ENCODE results near the gene DISC1. TPM values are rescaled to one million over a fixed set of nuclear protein-coding genes. Genes with fewer than 3 reads are reported as not detected.

The DISC1 gene
- total and polyA plus RNA-seq, 2 experiments from 2014 or later: 2.1 to 6.5 TPM

DNA sequence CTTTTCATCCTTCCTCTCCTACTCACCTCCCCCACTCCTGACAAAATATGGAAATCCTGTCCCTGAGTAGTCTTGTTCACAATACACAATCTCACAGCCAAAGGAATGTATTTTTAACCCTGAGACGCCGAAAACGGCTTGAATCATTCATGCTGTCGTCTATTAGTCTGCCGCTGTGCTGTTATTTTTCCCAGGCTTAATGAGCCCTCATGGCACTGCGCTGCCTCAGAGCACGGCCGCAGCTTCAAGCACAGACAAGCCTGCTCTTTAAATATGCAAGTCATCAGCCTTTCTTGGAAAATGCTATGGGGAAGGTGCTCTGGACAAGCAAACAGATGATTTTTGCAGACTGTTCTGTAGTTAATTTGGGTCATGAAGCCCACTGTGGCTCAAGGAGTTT is 302.7 kb downstream of the DISC1 start (continued):
- TF ChIP-seq, protein P1, sequence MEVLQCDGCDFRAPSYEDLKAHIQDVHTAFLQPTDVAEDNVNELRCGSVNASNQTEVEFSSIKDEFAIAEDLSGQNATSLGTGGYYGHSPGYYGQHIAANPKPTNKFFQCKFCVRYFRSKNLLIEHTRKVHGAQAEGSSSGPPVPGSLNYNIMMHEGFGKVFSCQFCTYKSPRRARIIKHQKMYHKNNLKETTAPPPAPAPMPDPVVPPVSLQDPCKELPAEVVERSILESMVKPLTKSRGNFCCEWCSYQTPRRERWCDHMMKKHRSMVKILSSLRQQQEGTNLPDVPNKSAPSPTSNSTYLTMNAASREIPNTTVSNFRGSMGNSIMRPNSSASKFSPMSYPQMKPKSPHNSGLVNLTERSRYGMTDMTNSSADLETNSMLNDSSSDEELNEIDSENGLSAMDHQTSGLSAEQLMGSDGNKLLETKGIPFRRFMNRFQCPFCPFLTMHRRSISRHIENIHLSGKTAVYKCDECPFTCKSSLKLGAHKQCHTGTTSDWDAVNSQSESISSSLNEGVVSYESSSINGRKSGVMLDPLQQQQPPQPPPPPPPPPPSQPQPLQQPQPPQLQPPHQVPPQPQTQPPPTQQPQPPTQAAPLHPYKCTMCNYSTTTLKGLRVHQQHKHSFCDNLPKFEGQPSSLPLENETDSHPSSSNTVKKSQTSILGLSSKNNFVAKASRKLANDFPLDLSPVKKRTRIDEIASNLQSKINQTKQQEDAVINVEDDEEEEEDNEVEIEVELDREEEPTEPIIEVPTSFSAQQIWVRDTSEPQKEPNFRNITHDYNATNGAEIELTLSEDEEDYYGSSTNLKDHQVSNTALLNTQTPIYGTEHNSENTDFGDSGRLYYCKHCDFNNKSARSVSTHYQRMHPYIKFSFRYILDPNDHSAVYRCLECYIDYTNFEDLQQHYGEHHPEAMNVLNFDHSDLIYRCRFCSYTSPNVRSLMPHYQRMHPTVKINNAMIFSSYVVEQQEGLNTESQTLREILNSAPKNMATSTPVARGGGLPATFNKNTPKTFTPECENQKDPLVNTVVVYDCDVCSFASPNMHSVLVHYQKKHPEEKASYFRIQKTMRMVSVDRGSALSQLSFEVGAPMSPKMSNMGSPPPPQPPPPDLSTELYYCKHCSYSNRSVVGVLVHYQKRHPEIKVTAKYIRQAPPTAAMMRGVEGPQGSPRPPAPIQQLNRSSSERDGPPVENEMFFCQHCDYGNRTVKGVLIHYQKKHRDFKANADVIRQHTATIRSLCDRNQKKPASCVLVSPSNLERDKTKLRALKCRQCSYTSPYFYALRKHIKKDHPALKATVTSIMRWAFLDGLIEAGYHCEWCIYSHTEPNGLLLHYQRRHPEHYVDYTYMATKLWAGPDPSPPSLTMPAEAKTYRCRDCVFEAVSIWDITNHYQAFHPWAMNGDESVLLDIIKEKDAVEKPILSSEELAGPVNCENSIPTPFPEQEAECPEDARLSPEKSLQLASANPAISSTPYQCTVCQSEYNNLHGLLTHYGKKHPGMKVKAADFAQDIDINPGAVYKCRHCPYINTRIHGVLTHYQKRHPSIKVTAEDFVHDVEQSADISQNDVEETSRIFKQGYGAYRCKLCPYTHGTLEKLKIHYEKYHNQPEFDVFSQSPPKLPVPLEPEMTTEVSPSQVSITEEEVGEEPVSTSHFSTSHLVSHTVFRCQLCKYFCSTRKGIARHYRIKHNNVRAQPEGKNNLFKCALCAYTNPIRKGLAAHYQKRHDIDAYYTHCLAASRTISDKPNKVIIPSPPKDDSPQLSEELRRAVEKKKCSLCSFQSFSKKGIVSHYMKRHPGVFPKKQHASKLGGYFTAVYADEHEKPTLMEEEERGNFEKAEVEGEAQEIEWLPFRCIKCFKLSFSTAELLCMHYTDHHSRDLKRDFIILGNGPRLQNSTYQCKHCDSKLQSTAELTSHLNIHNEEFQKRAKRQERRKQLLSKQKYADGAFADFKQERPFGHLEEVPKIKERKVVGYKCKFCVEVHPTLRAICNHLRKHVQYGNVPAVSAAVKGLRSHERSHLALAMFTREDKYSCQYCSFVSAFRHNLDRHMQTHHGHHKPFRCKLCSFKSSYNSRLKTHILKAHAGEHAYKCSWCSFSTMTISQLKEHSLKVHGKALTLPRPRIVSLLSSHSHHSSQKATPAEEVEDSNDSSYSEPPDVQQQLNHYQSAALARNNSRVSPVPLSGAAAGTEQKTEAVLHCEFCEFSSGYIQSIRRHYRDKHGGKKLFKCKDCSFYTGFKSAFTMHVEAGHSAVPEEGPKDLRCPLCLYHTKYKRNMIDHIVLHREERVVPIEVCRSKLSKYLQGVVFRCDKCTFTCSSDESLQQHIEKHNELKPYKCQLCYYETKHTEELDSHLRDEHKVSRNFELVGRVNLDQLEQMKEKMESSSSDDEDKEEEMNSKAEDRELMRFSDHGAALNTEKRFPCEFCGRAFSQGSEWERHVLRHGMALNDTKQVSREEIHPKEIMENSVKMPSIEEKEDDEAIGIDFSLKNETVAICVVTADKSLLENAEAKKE (CRISPR knock-in tag; IDR thresholded peaks at IDR 0.05): no peak
- TF ChIP-seq, protein P2, sequence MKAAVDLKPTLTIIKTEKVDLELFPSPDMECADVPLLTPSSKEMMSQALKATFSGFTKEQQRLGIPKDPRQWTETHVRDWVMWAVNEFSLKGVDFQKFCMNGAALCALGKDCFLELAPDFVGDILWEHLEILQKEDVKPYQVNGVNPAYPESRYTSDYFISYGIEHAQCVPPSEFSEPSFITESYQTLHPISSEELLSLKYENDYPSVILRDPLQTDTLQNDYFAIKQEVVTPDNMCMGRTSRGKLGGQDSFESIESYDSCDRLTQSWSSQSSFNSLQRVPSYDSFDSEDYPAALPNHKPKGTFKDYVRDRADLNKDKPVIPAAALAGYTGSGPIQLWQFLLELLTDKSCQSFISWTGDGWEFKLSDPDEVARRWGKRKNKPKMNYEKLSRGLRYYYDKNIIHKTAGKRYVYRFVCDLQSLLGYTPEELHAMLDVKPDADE (IDR thresholded peaks at IDR 0.05): no peak
- TF ChIP-seq EZH2phosphoT487 (IDR thresholded peaks at IDR 0.05; ENCODE audit: unreplicated experiment): no peak

DNA sequence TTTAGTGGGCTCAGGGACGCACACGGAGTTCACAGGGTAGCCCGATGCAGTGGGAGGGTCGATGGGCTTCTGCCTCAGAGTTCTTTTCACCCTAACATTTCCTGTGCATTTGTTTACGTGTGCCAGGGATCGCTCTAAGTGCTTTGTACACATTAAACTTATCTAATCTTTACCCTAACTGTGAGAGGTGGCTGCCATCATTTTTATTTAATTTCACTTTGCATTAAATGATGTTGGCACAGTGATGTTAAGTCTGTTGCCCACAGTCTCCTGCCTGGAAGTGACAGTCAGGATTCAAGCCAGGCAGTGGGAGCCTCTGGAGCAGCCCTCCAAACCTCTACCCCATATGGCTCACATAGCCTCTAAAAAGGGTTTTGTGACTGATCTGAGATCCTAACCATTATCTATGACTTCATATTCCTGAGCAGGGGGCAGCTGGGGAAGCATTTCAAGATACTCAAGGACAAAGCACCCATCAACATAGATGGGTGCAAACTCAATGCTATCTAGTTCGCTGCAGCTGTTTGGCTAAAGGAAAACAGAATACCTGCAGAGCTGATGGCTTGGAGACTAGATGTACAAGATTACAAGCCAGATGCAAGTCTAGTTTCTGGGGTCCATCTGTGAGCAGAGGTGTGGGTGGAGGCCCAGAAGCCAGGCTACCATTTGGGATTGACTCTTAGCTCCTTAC is 303.8 kb downstream of the DISC1 start:
- Mint-ChIP-seq H3K4me3 (no peak overlapping the region), H3K27me3 (ENCODE audit: insufficient read depth, low read depth, poor library complexity) (peaks cover 7% of the 10 kb centered on the region), H3K36me3 (ENCODE audit: low read depth) (peaks cover 12% of the 10 kb centered on the region), H3K9me3 (peaks cover 10% of the 10 kb centered on the region; the same call in 2 of the 3 replicates), H3K27ac (no peak overlapping the region), H3K4me1 (peaks cover 20% of the 10 kb centered on the region)
- H3K36me3 ChIP-seq (ENCODE audit: insufficient read depth): 0 out of 2 replicates have a peak, but pooled peaks cover 6% of the 10 kb centered on the region
- no peaks in the 10 kb centered on the region for H3K27me3 ChIP-seq (ENCODE audit: insufficient read depth)
- H3K79me2 ChIP-seq (replicated peaks; ENCODE audit: insufficient read depth): no peaks in the 10 kb centered on the region
- 0 out of 2 replicates have a peak, but pooled peaks cover 3% of the 10 kb centered on the region for H4K20me1 ChIP-seq (replicated peaks; ENCODE audit: insufficient read depth)
- ATAC-seq: no peak
- TF ChIP-seq JUNB (IDR thresholded peaks at IDR 0.05; ENCODE audit: unreplicated experiment): no peak
- no peak overlapping the region for H3K27ac ChIP-seq (ENCODE audit: low read depth)
- no peak for DNase-seq (ENCODE audit: low spot score)
- H3F3A ChIP-seq (replicated peaks; ENCODE audit: low read depth): no peaks in the 10 kb centered on the region
- H3K4me1 ChIP-seq (ENCODE audit: insufficient read depth): peaks cover 13% of the 10 kb centered on the region
- peaks cover 21% of the 10 kb centered on the region; the same call in 1 of the 2 replicates for H3K9me2 ChIP-seq (ENCODE audit: insufficient read depth)
- no peak overlapping the region for H2AFZ ChIP-seq
- no peak overlapping the region for H3K4me2 ChIP-seq
- no peak overlapping the region for H3K4me3 ChIP-seq
